AG09319 (cell line): ENCODE measurements around the gene PRSS50.

Experiments used
- DNase-seq: peaks from one replicate; pipeline ENCODE4 v3.0.0-alpha.2; 2010; ENCODE audit warnings: low read depth; ENCODE audit errors: extremely low read depth
- CTCF ChIP-seq: IDR thresholded peaks from 2 replicates; pipeline ENCODE4 v1.5.1; 2011; ENCODE audit warnings: low read depth, mild to moderate bottlenecking, inconsistent platforms, low read length, moderate library complexity

The PRSS50 gene

GRCh38 chr3:46711760-46712159, 5.9 kb downstream of the PRSS50 start:
- no peak for TF ChIP-seq CTCF
- DNase-seq: no peak

GRCh38 chr3:46711305-46711704, 6.4 kb downstream of the PRSS50 start:
- no peak for TF ChIP-seq CTCF
- no peak for DNase-seq

- DNase-seq: no peak
- TF ChIP-seq CTCF: no peak
These were observed 6.9 kb downstream of the PRSS50 start for GRCh38 chr3:46710671-46711295.

- DNase-seq: no peak
- no peak for TF ChIP-seq CTCF
These were observed 7.4 kb downstream of the PRSS50 start for GRCh38 chr3:46710229-46710628.

- no peak for TF ChIP-seq CTCF
- no peak for DNase-seq
These were observed 7.9 kb downstream of the PRSS50 start for GRCh38 chr3:46709721-46710120.

GRCh38 chr3:46709157-46709654, 8.5 kb downstream of the PRSS50 start:
- TF ChIP-seq CTCF: no peak
- no peak for DNase-seq

GRCh38 chr3:46708401-46709156, 9.1 kb downstream of the PRSS50 start:
- no peak for DNase-seq
- TF ChIP-seq CTCF: no peak
